Measurements from ENCODE around the gene ERBB4. TPM values are rescaled to one million over a fixed set of nuclear protein-coding genes. Genes with fewer than 3 reads are reported as not detected.

The ERBB4 gene
- total and polyA plus RNA-seq, 7 donors: under 0.01 to 0.33 (median 0.08) TPM; not detected in 1

DNA sequence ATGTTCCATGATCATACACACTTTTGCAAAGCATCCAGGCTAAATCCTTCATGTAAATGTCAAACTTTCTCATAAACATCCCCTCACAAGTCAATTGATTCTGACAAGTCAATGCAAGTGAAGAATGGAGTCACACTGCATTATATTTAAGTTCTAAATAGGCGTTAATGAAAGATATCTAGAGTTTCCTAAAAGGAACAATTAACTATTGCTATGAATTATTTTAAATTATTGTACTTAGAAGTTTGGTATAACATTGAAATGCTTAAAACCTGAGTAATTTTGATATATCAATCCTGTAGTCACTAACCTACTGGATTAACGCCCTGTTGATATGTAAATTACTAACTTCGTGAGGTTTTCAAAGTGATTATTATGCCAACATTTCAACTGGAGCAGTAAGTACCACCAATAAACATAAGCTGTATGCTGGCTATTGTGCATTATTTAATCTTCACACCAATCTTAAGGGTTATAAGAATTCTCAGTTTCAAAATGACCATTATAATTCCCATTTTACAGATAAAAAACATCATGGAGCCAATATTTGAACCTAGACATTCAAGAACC is 884.3 kb downstream of the ERBB4 start:
- no peaks in the 10 kb centered on the region for H3K4me1 ChIP-seq
- H3K27me3 ChIP-seq: no peaks in the 10 kb centered on the region
- H3K4me3 ChIP-seq: no peak overlapping the region
- no peak for DNase-seq
- H3K9me3 ChIP-seq: no peaks in the 10 kb centered on the region
- TF ChIP-seq POLR2AphosphoS5 (IDR thresholded peaks at IDR 0.05) (no peak), POLR2A (IDR thresholded peaks at IDR 0.05) (no peak), EP300 (IDR thresholded peaks at IDR 0.05) (no peak)
- TF ChIP-seq, protein P1, sequence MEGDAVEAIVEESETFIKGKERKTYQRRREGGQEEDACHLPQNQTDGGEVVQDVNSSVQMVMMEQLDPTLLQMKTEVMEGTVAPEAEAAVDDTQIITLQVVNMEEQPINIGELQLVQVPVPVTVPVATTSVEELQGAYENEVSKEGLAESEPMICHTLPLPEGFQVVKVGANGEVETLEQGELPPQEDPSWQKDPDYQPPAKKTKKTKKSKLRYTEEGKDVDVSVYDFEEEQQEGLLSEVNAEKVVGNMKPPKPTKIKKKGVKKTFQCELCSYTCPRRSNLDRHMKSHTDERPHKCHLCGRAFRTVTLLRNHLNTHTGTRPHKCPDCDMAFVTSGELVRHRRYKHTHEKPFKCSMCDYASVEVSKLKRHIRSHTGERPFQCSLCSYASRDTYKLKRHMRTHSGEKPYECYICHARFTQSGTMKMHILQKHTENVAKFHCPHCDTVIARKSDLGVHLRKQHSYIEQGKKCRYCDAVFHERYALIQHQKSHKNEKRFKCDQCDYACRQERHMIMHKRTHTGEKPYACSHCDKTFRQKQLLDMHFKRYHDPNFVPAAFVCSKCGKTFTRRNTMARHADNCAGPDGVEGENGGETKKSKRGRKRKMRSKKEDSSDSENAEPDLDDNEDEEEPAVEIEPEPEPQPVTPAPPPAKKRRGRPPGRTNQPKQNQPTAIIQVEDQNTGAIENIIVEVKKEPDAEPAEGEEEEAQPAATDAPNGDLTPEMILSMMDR (IDR thresholded peaks at IDR 0.05): no peak
- no peak overlapping the region for H3K27ac ChIP-seq
- intact Hi-C loops (cut with DNase I): no loop called here
- 82 to 90% methylated on average over 3 of the region's 3 CpGs for WGBS, 2 donors
- no peaks in the 10 kb centered on the region for H3K36me3 ChIP-seq

DNA sequence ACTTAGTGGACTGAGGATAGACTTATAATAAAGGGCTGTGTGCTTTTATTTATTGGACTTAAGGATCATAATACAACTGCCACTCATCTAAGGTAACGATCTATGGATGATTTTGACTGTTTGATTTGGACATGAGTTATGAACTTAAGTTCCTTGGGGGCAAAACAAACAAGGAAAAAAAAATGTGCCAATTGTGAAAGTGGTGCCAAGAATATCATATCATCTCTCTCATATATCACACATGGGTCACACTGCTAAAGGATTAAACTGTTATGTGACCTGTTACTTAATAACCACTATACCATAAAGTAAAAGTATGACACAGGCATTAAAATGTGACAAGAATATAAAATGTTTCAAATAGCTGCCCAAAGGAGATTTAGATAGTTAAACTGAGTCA is 886.3 kb downstream of the ERBB4 start:
- no peaks in the 10 kb centered on the region for H3K27me3 ChIP-seq
- intact Hi-C loops (cut with DNase I): no loop called here
- no peaks in the 10 kb centered on the region for H3K9me3 ChIP-seq
- WGBS, 2 donors: 6 to 66% methylated on average over 1 of the region's 1 CpG
- no peak overlapping the region for H3K27ac ChIP-seq
- H3K4me1 ChIP-seq: no peaks in the 10 kb centered on the region
- no peak overlapping the region for H3K4me3 ChIP-seq
- H3K36me3 ChIP-seq: no peaks in the 10 kb centered on the region
- no peak for DNase-seq
- TF ChIP-seq POLR2AphosphoS5 (IDR thresholded peaks at IDR 0.05) (no peak), EP300 (IDR thresholded peaks at IDR 0.05) (no peak), POLR2A (IDR thresholded peaks at IDR 0.05) (no peak)
- TF ChIP-seq, protein P1 (IDR thresholded peaks at IDR 0.05): no peak

GRCh38 chr2:211649331-211649730 is 889.3 kb downstream of the ERBB4 start:
- intact Hi-C loops (cut with DNase I): no loop called here
- H3K27ac ChIP-seq: no peak overlapping the region
- WGBS, 2 donors: 82 to 87% methylated on average over 2 of the region's 2 CpGs
- no peak for TF ChIP-seq POLR2A (IDR thresholded peaks at IDR 0.05)
- no peak for TF ChIP-seq POLR2AphosphoS5 (IDR thresholded peaks at IDR 0.05)
- H3K4me3 ChIP-seq: no peak overlapping the region
- H3K9me3 ChIP-seq: no peaks in the 10 kb centered on the region
- no peak for DNase-seq
- no peaks in the 10 kb centered on the region for H3K27me3 ChIP-seq
- H3K4me1 ChIP-seq: no peaks in the 10 kb centered on the region
- H3K36me3 ChIP-seq: no peaks in the 10 kb centered on the region

DNA sequence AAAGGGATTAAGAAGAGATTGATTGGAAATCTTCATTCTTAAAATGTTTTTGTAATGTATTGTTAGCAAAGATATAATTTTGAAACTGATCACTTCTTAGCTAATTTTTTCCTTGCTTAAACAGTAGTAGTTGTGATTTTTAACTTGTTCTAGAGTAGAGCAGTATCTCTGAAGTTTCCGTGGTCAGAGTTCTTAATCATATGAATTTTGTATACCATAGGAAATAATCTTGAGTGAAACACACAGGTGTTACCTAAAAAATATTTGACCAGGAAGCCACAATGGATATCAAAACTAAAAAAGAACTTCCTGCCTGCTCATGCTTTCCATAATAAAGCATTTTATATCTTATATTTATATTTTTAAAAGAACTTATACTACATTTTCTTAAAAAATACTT is 907.1 kb downstream of the ERBB4 start:
- TF ChIP-seq POLR2A (IDR thresholded peaks at IDR 0.05): no peak
- TF ChIP-seq POLR2AphosphoS5 (IDR thresholded peaks at IDR 0.05): no peak
- TF ChIP-seq EP300 (IDR thresholded peaks at IDR 0.05): no peak
- TF ChIP-seq, protein P1 (IDR thresholded peaks at IDR 0.05): no peak
- DNase-seq: no peak
- H3K27me3 ChIP-seq: no peaks in the 10 kb centered on the region
- no peak overlapping the region for H3K4me3 ChIP-seq
- H3K36me3 ChIP-seq: no peaks in the 10 kb centered on the region
- 42 to 69% methylated on average over 1 of the region's 1 CpG for WGBS, 2 donors
- intact Hi-C loops (cut with DNase I): no loop called here
- no peak overlapping the region for H3K27ac ChIP-seq
- H3K4me1 ChIP-seq: no peaks in the 10 kb centered on the region
- no peaks in the 10 kb centered on the region for H3K9me3 ChIP-seq

DNA sequence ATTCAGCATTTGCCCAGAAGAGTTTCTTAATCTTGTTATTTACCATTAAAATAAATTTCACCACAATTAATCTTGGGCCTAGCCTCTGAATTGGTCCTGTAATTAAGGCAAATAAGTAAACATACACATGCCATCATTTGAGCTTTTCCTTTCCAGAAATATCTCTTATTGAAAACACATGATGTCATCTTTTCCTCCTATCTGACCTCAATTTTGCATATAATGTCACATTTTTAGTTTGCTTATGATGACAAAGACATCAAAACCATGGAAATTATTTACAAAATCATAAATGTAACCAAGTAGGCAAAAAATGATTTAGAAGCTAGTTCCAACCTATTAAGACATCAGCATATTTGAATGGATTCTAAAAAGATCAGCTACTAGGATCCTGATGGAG is 915.5 kb downstream of the ERBB4 start:
- TF ChIP-seq POLR2A (IDR thresholded peaks at IDR 0.05) (no peak), POLR2AphosphoS5 (IDR thresholded peaks at IDR 0.05) (no peak)
- no peak overlapping the region for H3K4me3 ChIP-seq
- no peaks in the 10 kb centered on the region for H3K27me3 ChIP-seq
- H3K27ac ChIP-seq: no peak overlapping the region
- no peak for DNase-seq
- H3K9me3 ChIP-seq: no peaks in the 10 kb centered on the region
- H3K4me1 ChIP-seq: no peaks in the 10 kb centered on the region
- intact Hi-C loops (cut with DNase I): no loop called here
- no peaks in the 10 kb centered on the region for H3K36me3 ChIP-seq

GRCh38 chr2:211620986-211621385 is 917.6 kb downstream of the ERBB4 start:
- no peak for DNase-seq
- Histone ChIP-seq H3K9me3 (no peaks in the 10 kb centered on the region), H3K27me3 (no peaks in the 10 kb centered on the region), H3K27ac (no peak overlapping the region), H3K4me3 (no peak overlapping the region), H3K4me1 (no peaks in the 10 kb centered on the region), H3K36me3 (no peaks in the 10 kb centered on the region)
- intact Hi-C loops (cut with DNase I): no loop called here
- 72 to 83% methylated on average over 1 of the region's 1 CpG for WGBS, 2 donors
- TF ChIP-seq, protein P1 (IDR thresholded peaks at IDR 0.05): no peak
- TF ChIP-seq POLR2AphosphoS5 (IDR thresholded peaks at IDR 0.05) (no peak), EP300 (IDR thresholded peaks at IDR 0.05) (no peak), POLR2A (IDR thresholded peaks at IDR 0.05) (no peak)
